SK-MEL-5 (cell line): ENCODE data around the gene MAP2K5. TPM values are rescaled to one million over a fixed set of nuclear protein-coding genes. Genes with fewer than 3 reads are reported as not detected.
A peak's percentile ranks its signal among the peaks of the same experiment; 100 is the strongest.

ENCODE experiments used
- DNase-seq: peaks from one replicate; pipeline ENCODE4 v3.0.0-alpha.2; 2016; ENCODE audit warnings: low read depth, low spot score
- in situ Hi-C: cut with HindIII; loops from 2 replicates; pipeline ENCODE4 v1.10.0; 2016; ENCODE audit warnings: low sequenced_read_pairs, high pct_unique_total_duplicates, low pct_unique_long_range_greater_than_20kb
- total RNA-seq: library from RNA; depleted of rRNA; stranded (reverse); fragments of >200 nt; shearing (Covaris generic); gene quantifications from 2 replicates; pipeline ENCODE4 v1.2.3, GENCODE V29; 2014

MAP2K5 gene
- total RNA-seq, 1 experiment from 2014 or later, result 8.3 TPM

DNA sequence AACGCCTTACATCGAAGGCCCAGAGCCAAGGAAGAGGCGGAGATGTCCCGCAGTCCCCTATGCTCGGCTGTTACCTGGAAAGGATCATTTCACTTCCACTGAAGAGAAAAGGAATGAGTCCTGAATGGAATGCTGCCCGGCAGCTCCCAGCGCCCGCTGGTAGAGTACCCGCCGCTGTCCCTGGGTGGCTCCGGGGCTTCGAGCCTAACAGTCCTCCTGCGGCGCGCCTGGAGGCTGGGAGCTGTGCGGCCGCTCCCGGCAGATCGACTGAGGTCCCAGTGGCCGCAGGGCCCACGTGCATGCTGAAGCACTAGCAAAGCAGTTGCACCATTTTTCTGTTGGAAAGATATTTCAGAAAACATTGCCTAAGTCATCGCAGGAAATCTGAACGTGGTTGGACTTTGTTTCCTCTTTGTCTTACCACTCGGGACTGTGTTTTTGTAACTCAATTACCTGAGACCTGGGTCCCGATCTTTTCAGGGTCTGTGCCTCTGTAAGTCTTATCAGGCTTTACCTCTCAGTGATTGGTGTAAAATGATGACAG lies 296.4 kb downstream of the MAP2K5 start:
- in situ Hi-C loops, result no loop called here
- DNase-seq, result no peak

DNA sequence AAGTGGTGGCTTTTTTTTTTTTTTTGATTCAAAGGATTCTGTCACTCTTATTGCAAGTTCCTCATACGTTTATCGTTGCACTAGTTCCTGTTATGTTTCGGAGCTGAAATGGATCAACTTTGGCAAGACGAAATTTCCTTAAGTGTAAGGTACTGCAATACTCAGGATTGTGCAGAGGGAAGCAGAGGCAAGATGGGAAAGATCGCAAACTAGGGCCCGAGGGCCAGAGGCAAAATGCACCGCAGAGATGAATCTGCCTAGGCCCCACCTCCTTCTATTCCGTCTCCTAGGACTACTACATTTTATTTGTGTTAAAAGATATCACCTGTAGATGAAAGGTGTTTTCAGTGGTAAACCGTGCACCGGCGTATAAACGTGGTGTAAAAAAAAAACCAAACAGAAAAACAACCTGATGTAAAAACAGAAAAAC lies 297.0 kb downstream of the MAP2K5 start:
- in situ Hi-C loops, result no loop called here
- peak; percentile 70 for DNase-seq

DNA sequence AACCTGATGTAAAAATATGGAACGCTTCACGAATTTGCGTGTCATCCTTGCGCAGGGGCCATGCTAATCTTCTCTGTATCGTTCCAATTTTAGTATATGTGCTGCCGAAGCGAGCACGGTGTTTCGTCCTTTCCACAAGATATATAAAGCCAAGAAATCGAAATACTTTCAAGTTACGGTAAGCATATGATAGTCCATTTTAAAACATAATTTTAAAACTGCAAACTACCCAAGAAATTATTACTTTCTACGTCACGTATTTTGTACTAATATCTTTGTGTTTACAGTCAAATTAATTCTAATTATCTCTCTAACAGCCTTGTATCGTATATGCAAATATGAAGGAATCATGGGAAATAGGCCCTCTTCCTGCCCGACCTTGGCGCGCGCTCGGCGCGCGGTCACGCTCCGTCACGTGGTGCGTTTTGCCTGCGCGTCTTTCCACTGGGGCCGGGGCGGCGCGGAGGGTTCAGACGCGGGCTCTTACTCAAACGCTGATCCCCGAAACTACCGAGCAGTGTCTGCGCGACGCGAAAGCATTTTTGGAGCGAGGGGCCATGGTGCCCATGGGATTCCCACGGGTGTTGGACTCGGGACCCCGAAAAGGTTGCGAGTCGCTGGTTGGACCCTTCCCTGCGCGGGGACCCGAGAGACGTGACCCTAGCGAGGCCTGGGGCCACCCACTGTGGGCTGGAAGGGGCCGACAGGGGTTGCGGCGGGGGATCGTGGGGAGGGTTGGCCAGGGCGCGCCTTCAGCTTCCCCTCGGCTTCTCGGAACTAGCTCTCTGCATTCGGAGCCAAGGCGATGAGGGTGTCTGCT lies 297.6 kb downstream of the MAP2K5 start, which contains the start of gene RNU6-1:
Gene RNU6-1 (minus strand): TSS at position 117 of the 820 bp plus-strand sequence.
- in situ Hi-C loops, result no loop called here
- DNase-seq, result peak; percentile 90

DNA sequence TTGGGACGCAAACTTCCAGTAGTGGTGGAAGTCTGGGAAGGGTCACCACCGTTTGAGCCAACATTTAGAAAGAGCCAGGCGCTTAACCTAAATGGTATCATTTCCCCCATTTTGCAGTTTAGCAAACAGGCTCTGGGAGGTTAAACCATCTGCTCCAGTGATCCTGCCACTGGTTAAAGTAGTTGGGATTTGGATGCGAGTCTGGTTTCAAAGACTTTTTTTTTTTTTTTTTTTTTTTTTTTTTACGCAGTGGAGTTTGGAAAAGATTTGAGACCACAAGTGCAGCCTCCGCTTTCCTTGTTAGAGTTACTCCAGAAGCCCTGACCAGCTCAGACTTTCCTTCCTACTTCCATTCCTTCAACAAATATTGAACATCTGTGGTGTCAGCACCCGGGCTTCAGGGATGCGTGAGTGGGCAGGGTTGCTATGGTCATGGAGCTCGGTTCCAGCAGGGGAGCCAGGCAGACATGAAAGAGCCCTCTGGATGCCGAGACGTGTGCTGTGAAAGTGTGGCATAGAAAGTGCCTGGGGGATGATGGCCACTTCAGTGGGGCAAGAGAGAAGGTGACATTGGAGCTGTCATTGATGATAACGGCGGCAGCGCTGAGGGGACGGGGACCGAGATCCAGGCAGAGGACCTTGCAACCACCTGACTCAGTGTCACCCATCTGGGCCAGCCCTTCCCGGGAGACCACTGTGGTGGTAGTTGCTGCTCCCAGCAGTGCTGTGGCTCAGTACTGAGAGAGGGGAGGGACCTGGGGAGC lies 298.4 kb downstream of the MAP2K5 start:
- in situ Hi-C loops, result no loop called here
- peak; percentile 43 for DNase-seq

DNA sequence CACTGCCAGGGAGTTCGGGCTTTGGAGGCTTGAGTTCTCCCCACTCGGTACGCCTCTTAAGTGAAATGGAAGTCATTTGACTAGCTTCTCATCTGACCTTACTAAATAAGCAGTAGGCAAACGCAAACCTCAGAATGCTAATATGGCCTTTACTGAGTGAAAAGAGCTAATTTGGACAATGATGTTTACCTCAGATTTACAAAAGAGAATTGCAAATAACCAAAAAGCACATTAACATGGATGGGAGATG lies 298.9 kb downstream of the MAP2K5 start:
- in situ Hi-C loops, result no loop called here
- no peak for DNase-seq

DNA sequence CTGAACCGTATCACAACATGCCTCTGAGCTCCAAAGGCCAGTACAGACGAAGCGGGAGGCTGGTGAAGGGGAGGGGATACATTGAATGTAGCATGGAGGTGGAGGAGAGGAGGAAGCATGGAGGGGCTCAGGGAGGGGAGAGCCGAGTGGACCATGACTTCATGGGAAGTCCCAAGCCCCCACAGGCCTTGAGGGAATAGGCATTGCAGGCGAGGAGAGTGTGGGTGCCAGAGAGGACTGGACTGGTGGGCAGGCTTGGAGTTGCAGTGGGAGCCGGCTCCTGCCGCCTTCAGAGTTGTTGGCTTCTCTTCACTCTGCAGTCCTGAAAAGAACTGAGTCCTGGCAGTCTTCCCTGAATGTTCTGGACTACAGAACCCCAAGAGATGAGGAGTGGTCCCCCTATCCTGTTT lies 300.6 kb downstream of the MAP2K5 start:
- in situ Hi-C loops, result no loop called here
- no peak for DNase-seq

DNA sequence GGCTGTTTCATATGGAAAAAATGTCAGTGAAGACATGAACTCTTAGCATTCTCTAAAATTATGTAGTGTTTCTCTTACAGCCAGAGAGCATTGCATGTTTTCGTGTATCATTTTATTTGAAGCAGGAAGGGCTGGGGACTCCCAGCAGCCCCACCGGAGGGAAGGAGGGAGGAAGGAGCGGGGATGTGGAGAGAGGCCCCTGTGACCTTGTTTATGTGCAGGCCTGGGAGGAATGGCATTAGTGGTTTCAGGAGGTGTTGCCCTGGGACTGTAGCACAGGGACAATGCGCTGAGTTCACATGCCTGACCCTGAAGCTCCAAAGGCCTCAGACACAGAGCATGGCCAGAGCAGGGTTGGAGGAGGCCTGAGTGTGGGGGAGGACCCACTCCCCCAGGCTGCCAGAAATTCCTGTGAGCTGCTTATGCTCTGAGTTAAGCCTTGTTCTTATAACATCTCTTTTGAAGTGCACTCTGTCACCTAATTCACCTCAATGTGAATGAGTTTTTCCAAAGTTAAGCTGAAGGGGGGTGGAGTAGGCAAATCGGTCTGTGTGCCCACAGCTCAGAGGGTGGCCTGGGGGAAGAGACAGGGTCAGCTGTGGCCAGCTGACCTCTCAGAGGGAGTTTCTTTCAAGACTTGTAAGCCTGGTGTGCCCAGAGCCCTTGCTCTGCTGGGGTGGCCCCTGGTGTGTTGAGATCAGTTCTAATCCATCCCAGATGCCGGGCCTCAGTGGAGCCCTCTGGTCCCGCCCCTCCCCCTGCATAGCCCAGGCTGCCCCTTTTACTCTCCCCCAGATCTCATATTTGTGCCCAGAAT lies 301.3 kb downstream of the MAP2K5 start:
- DNase-seq, result no peak
- in situ Hi-C loops, result no loop called here

DNA sequence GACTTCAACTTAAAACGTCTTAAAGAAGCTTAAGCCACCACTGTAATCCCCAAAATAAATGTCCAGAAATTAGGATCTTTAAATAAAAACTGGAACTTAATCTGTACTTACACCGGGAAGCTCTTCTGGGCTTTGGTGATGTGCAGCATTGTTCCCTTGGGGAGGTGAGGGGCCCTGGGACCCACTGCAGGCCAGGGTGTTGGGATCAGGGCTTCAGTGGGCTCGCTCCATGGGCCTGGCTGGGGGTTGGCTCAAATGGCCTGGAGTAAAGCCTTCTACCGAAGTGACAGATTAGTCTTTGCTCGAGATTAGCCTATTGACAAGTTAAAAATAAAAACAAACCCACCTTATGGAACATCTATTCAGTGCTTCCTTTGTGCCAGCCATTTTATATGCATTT lies 303.5 kb downstream of the MAP2K5 start:
- in situ Hi-C loops, result no loop called here
- DNase-seq, result no peak

DNA sequence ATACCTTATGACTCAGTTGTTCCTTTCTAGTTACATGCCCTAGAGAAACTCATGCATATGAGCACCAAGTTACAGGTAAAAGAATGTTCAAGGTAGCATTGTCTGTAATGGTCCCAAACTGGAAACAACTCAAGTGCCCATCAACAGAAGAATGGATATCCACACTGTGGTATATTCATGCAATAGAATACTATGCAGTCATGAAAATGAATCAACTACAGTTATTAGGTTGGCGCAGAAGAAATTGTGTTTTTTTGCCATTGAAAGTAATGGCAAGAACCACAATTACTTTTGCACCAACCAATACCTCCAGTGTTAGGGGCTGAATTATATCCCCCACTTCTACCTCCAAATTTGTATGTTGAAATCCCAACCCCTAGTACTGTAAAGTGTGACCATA lies 307.0 kb downstream of the MAP2K5 start:
- in situ Hi-C loops, result no loop called here
- no peak for DNase-seq

DNA sequence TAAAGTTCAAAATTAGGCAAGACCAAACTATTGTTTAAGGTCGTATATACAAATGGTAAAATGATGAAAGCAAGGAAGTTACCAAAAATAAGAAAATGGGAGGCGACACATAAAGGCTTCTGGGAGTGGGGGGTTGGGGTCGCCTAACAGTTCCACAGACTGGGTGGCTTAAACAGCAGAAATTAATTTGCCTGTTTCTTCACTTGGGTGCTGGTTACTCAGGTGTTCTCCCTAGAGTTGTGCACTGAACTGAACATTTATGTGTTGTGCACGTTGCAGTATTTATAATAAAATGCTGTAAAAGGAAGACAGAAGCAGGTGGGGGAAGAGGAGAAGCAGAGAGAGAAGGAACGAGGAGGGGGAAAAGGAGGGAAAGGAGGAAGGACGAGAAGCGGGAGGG lies 307.8 kb downstream of the MAP2K5 start:
- in situ Hi-C loops, result loop anchor here (25.0 kb wide), 1 partner anchor 312 kb away; no protein-coding TSS in a partner anchor
- no peak for DNase-seq

DNA sequence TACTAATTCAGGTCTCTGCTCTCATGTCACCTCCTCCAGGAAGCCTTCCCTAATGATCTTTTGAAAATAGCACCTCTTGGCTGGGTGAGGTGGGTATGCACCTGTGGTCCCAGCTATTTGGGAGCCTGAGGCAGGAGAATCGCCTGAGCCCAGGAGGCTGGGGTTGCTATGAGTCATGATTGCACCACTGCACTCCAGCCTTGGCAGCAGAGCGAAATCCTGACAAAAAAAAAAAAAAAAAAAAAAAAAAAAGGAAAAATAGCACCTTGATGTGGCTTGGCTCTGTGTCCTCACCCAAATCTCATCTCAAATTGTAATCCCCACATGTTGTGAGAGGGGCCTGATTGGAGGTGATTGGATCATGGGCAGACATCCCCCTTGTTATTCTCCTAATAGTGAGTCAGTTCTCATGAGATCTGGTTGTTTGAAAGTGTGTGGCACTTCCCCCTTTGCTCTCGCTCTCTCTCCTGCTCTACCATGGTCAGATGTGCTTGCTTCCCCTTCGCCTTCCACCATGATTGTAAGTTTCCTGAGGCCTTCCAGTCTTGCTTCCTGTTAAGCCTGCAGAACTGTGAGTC lies 308.6 kb downstream of the MAP2K5 start:
- DNase-seq, result no peak
- in situ Hi-C loops, result loop anchor here (25.0 kb wide), 1 partner anchor 311 kb away; no protein-coding TSS in a partner anchor

DNA sequence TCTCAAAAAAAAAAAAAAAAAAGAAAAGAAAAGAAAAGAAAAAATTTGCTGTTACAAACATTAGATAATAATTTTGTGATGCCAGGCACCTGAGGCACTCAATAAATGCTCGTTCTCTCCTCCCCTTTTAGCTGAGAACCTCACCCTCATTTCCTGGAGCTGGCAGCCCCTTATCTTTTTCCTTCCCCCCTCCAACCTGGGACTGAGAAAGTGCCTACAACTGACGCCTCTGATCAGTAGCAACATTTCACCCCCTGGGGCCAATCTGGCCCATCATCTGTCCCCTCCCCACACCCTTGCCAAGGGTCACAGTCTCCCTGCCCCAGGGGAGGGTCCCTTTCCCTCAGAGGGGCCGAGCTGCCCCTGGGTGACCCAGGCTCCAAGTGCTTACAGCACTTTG lies 309.9 kb downstream of the MAP2K5 start:
- no peak for DNase-seq
- in situ Hi-C loops, result loop anchor here (25.0 kb wide), 1 partner anchor 310 kb away; no protein-coding TSS in a partner anchor

DNA sequence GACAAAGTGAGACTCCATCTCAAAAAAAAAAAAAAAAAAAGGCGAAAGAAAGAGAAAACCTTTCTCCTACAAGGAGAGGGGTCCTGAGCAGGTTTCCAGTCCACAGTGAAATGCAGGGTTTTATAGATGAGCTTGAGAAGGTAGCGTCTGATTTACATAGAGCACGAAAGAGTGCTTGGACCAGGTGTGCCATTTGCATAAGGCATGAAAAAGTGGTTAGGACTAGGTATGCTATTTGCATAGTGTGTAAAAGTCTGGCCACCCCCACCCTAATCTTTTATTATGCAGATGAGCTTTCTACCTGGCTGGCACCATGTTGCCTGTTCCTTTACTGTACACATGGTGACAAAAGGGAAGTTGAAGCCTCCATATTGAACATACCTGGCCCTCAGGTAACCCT lies 311.0 kb downstream of the MAP2K5 start:
- in situ Hi-C loops, result loop anchor here (25.0 kb wide), 1 partner anchor 309 kb away; no protein-coding TSS in a partner anchor
- no peak for DNase-seq

DNA sequence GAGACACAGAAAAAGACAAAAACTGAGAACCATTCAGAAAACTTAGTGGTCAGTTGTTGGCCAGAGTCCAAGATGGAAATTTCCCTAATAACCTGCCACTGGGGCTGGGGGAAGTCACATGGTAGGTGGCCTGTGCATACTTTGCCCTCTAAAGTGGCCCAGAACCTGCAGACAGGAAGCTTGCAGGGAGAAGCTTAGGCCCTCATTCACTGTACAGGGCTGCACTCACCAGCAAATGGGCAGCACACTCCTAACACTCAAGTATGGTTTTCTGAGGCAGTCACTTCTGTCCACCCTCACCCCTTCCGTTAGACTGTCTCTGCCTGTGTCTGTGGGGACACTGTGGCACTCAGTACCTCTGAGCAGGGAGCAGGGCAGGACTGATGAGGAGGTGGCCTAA lies 311.9 kb downstream of the MAP2K5 start:
- in situ Hi-C loops, result loop anchor here (25.0 kb wide), 1 partner anchor 308 kb away; no protein-coding TSS in a partner anchor
- DNase-seq, result no peak

DNA sequence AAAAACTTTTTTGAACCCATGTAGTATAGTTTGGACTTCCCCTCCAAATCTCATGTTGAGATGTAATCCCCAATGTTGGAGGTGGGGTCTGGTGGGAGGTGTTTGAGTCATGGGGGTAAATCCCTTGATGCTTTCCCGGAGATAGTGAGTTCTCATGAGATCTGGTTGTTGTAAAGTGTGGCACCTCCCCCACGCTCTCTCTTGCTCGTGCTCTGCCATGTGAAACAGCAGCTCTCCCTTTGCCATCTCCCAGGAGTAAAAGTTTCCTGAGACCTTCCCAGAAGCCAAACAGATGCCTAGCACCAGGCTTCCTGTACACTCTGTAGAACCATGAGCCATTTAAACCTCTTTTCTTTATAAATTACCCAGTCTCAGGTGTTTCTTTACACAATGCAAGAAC lies 313.3 kb downstream of the MAP2K5 start:
- DNase-seq, result peak; percentile 60
- in situ Hi-C loops, result loop anchor here (25.0 kb wide), 1 partner anchor 306 kb away; no protein-coding TSS in a partner anchor
